ENCODE measurements around the gene TBCC. TPM values are rescaled to one million over a fixed set of nuclear protein-coding genes. Genes with fewer than 3 reads are reported as not detected.

Gene TBCC
- total RNA-seq, 1 experiment from 2014 or later, result 62.8 TPM

- DNase-seq (ENCODE audit: low read depth), result peak; percentile 45
Measured at GRCh38 chr6:42696526-42697267, 49.2 kb downstream of the TBCC start.

DNA sequence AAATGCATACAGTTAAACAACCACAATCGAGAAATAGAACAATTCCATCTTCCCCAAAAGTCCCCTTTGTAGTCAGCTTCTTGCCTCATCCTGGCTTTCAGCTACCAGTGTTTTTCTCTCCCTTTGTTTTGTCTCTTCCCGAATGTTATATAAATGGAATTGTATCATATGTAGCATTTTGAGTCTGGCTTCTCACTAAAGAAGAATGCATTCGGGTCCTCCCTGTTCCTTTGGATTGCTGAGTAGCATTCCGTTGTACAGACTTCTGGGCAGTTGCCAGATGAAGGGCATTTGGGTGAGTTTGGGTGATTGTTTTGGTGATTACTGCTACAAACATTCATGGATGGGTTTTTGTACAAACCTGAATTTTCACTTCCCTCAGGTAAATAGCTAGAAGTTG is 51.3 kb downstream of the TBCC start:
- peak; percentile 42 for DNase-seq (ENCODE audit: low read depth)

Other genes starting within 250 kb of the TBCC start
- 13.2 and 24.3 TPM in 2 replicates for gene UBR2, start 182.1 kb downstream of the TBCC start, total RNA-seq (2014; rRNA removed; shearing (Covaris generic))
- not detected in 2 replicates for gene PRPH2, start 23.5 kb downstream of the TBCC start, total RNA-seq (2014; rRNA removed; shearing (Covaris generic))
- gene BICRAL, start 35.9 kb upstream of the TBCC start, total RNA-seq (2014; rRNA removed; shearing (Covaris generic)), result 5.4 and 7.5 TPM in 2 replicates
- 174 and 187 TPM in 2 replicates for gene RPL7L1, start 133.5 kb upstream of the TBCC start, total RNA-seq (2014; rRNA removed; shearing (Covaris generic))
- not detected in 2 replicates for gene PTCRA, start 169.9 kb upstream of the TBCC start, total RNA-seq (2014; rRNA removed; shearing (Covaris generic))
- gene CNPY3, start 183.4 kb upstream of the TBCC start, total RNA-seq (2014; rRNA removed; shearing (Covaris generic)), result 58.0 and 78.3 TPM in 2 replicates
- 0.54 TPM in 1 of 2 replicates, not detected in the other for gene GNMT, start 214.7 kb upstream of the TBCC start, total RNA-seq (2014; rRNA removed; shearing (Covaris generic))
- gene PEX6, start 233.1 kb upstream of the TBCC start, total RNA-seq (2014; rRNA removed; shearing (Covaris generic)), result 13.8 and 14.2 TPM in 2 replicates
- gene PPP2R5D, start 238.5 kb upstream of the TBCC start, total RNA-seq (2014; rRNA removed; shearing (Covaris generic)), result 66.6 and 94.2 TPM in 2 replicates

All from M059J (cell line).